SK-N-MC (cell line): Measurements from ENCODE around the gene SNRPA.

Source experiments
- EZH2 ChIP-seq: fragments of 200-600 bp; sonication (generic); IDR thresholded peaks from one replicate; pipeline ENCODE4 v1.6.1; 2017; ENCODE audit warnings: antibody characterized with exemption
- FOXP2 ChIP-seq: optimal IDR thresholded peaks from 2 replicates; pipeline ENCODE3; 2011; ENCODE audit warnings: mild to moderate bottlenecking, moderate library complexity; ENCODE audit not compliant: insufficient read depth; ENCODE audit errors: extremely low read length, control extremely low read depth
- POLR2AphosphoS5 ChIP-seq: IDR thresholded peaks from 2 replicates; pipeline ENCODE4 v1.6.1; 2012; ENCODE audit warnings: mild to moderate bottlenecking, low read depth, low read length, borderline replicate concordance

GRCh38 chr19:40803857-40804782 lies 53.1 kb downstream of the SNRPA start:
- TF ChIP-seq POLR2AphosphoS5 (no peak), EZH2 (no peak), FOXP2 (no peak)
